Esophagus muscularis mucosa (tissue), 3 donors: ENCODE measurements around the gene SEC23A.

Source experiments
- CTCF ChIP-seq, 3 experiments: fragments of 200-600 bp in 2 of 3; fragments of 450-650 bp in 1 of 3; sonication (generic) in 2 of 3; IDR thresholded peaks; one replicate each; pipeline ENCODE4 v1.5.1; 2017 to 2019; ENCODE audit warnings: antibody characterized with exemption in 3 of 3, mild to moderate bottlenecking in 2 of 3, moderate library complexity in 1 of 3
- POLR2A ChIP-seq: fragments of 450-650 bp; IDR thresholded peaks from one replicate; pipeline ENCODE4 v1.6.1; 2017; ENCODE audit warnings: antibody characterized with exemption, moderate library complexity, mild to moderate bottlenecking, low read depth
- POLR2AphosphoS5 ChIP-seq, 2 donors: sonication (generic); formaldehyde crosslinking; IDR thresholded peaks; one replicate each; pipeline ENCODE4 v1.6.1; 2017; ENCODE audit warnings: antibody characterized with exemption in 2 of 2

DNA sequence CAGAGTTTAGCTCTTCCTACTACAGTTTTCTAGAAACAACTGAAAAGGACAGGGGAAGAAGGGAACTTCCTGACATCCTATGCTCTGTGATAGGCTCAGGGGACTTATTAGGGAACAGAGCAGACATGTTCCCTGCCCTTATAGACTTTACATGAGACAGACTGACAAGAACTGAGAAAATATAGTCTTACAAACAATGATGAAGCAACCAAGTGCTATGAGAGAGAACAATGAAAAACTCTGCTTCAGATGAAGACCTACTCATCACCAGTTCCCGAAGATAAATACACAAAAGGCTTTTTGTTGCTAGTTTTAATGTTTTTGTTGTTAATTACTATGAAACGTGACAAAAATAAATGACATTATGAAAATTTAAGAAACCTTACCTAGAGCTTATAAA lies 115.3 kb downstream of the SEC23A start:
- TF ChIP-seq CTCF (IDR thresholded peaks at IDR 0.05) = no peak
- TF ChIP-seq POLR2A = no peak
- TF ChIP-seq POLR2AphosphoS5 (IDR thresholded peaks at IDR 0.05) = no peak
